Fibroblast of lung (primary cell): ENCODE measurements around the gene KCNG1. TPM values are rescaled to one million over a fixed set of nuclear protein-coding genes. Genes with fewer than 3 reads are reported as not detected.
"Not testable (repeated sequence)": the region's sequence is repeated elsewhere in the genome, so short reads cannot be mapped to it uniquely, and the experiment has no call there.

Experiments
- DNase-seq, 2 donors: peaks; one replicate each; pipeline versions ENCODE4 v3.0.0 to v3.0.0-alpha.2; 2010; ENCODE audit warnings: low read depth in 2 of 2
- H2AFZ ChIP-seq: 2 replicates; pipeline ENCODE4 v1.5.1; 2012; ENCODE audit warnings: low read length, control low read depth, inconsistent platforms
- H3K27ac ChIP-seq: 2 replicates; pipeline ENCODE4 v1.5.1; 2011; ENCODE audit warnings: low read length, control low read depth; ENCODE audit not compliant: insufficient read depth
- H3K27me3 ChIP-seq: 2 replicates; pipeline ENCODE4 v1.5.1; 2011; ENCODE audit warnings: mild to moderate bottlenecking, low read length; ENCODE audit not compliant: control insufficient read depth, insufficient read depth
- H3K36me3 ChIP-seq: 2 replicates; pipeline ENCODE4 v1.5.1; 2011; ENCODE audit warnings: low read length; ENCODE audit not compliant: control insufficient read depth, insufficient read depth
- H3K4me1 ChIP-seq: 2 replicates; pipeline ENCODE4 v1.5.1; 2011; ENCODE audit warnings: low read length; ENCODE audit not compliant: control insufficient read depth, insufficient read depth; ENCODE audit errors: extremely low read depth
- H3K4me2 ChIP-seq: 2 replicates; pipeline ENCODE4 v1.5.1; 2011; ENCODE audit warnings: low read length, control low read depth; ENCODE audit not compliant: insufficient read depth; ENCODE audit errors: extremely low read depth
- H3K4me3 ChIP-seq, 4 experiments: fragments of 200-600 bp in 1 of 4; sonication (generic) in 1 of 4; replicated peaks in 1 of 4; 2 replicates each; pipeline ENCODE4 v1.5.1; 2011 to 2016; ENCODE audit warnings: low read length in 4 of 4, low read depth in 3 of 4, mild to moderate bottlenecking in 3 of 4, control low read depth in 2 of 4, inconsistent platforms in 1 of 4, mixed read lengths in 1 of 4; ENCODE audit not compliant: insufficient read depth in 1 of 4; ENCODE audit errors: control extremely low read depth in 1 of 4
- H3K79me2 ChIP-seq: 2 replicates; pipeline ENCODE4 v1.5.1; 2012; ENCODE audit warnings: mild to moderate bottlenecking, low read length, inconsistent platforms; ENCODE audit not compliant: control insufficient read depth, insufficient read depth
- H3K9ac ChIP-seq: 2 replicates; pipeline ENCODE4 v1.5.1; 2011; ENCODE audit warnings: mild to moderate bottlenecking, low read length, control low read depth; ENCODE audit not compliant: insufficient read depth
- H3K9me3 ChIP-seq: 2 replicates; pipeline ENCODE4 v1.5.1; 2012; ENCODE audit warnings: low read depth, low read length; ENCODE audit not compliant: control insufficient read depth, insufficient read depth
- H4K20me1 ChIP-seq: 2 replicates; pipeline ENCODE4 v1.5.1; 2011; ENCODE audit warnings: low read length; ENCODE audit not compliant: control insufficient read depth, insufficient read depth; ENCODE audit errors: extremely low read depth
- EZH2 ChIP-seq: IDR thresholded peaks from 2 replicates; pipeline ENCODE4 v1.5.1; 2012; ENCODE audit warnings: low read length, control low read depth, mild to moderate bottlenecking; ENCODE audit errors: missing control alignments
- polyA plus RNA-seq, 2 donors: library from polyadenylated mRNA; depleted of rRNA in 1 of 2; stranded (reverse) in 1 of 2; unstranded in 1 of 2; fragments of >200 nt; gene quantifications; 2 replicates each; pipeline ENCODE4 v1.2.1, GENCODE V29; 2011 to 2012; ENCODE audit warnings: missing spikeins in 1 of 2
- total RNA-seq: library from RNA; depleted of rRNA; stranded (reverse); fragments of >200 nt; gene quantifications from 2 replicates; pipeline ENCODE4 v1.2.1, GENCODE V29; 2014
- TF ChIP-seq, protein P1 (sequence below), 2 donors: IDR thresholded peaks in 1 of 2; conservative IDR thresholded peaks in 1 of 2; 1 replicate in 1 of 2; 2 replicates in 1 of 2; pipeline ENCODE4 v1.5.1; 2011 to 2012; ENCODE audit warnings: low read length in 2 of 2, control low read depth in 1 of 2, inconsistent platforms in 1 of 2, low read depth in 1 of 2, mild to moderate bottlenecking in 1 of 2

KCNG1 gene
- total and polyA plus RNA-seq, 2 donors (not counting 1 experiment from before 2014, with no cell fraction given), result 1.8 to 9.9 TPM

DNA sequence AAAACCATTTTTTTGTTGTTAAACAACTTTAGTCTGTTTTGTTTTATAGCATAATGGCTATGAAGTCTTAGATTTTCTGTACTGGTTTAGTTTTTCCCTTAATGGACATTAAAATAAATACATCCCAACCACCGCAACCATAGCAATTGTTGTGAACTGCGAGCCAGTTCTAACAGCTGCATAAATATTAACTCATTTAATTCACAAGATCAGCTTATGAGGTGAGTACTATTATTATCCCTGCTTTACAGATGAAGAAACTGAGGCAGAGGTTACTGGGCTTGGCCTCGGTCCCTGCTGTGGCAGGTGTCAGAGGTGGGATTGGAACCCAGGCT, 41.2 kb downstream of the KCNG1 start:
- Histone ChIP-seq H3K27me3 (no peaks in the 10 kb centered on the region), H3K4me2 (no peak overlapping the region), H3K79me2 (no peaks in the 10 kb centered on the region), H2AFZ (no peak overlapping the region), H3K9me3 (no peaks in the 10 kb centered on the region), H3K4me1 (peaks cover 22% of the 10 kb centered on the region), H3K4me3 (no peak overlapping the region), H3K27ac (peak overlapping the region; percentile 19), H4K20me1 (no peaks in the 10 kb centered on the region), H3K36me3 (no peaks in the 10 kb centered on the region), H3K9ac (no peak overlapping the region)
- TF ChIP-seq, protein P1, sequence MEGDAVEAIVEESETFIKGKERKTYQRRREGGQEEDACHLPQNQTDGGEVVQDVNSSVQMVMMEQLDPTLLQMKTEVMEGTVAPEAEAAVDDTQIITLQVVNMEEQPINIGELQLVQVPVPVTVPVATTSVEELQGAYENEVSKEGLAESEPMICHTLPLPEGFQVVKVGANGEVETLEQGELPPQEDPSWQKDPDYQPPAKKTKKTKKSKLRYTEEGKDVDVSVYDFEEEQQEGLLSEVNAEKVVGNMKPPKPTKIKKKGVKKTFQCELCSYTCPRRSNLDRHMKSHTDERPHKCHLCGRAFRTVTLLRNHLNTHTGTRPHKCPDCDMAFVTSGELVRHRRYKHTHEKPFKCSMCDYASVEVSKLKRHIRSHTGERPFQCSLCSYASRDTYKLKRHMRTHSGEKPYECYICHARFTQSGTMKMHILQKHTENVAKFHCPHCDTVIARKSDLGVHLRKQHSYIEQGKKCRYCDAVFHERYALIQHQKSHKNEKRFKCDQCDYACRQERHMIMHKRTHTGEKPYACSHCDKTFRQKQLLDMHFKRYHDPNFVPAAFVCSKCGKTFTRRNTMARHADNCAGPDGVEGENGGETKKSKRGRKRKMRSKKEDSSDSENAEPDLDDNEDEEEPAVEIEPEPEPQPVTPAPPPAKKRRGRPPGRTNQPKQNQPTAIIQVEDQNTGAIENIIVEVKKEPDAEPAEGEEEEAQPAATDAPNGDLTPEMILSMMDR (conservative IDR thresholded peaks at IDR 0.05 in 1 of 2, IDR thresholded peaks at IDR 0.05 in 1 of 2; ENCODE audit: low read depth in 1 of 2, low read length in 2 of 2), result no peak
- TF ChIP-seq EZH2, result no peak
- DNase-seq, result no peak

DNA sequence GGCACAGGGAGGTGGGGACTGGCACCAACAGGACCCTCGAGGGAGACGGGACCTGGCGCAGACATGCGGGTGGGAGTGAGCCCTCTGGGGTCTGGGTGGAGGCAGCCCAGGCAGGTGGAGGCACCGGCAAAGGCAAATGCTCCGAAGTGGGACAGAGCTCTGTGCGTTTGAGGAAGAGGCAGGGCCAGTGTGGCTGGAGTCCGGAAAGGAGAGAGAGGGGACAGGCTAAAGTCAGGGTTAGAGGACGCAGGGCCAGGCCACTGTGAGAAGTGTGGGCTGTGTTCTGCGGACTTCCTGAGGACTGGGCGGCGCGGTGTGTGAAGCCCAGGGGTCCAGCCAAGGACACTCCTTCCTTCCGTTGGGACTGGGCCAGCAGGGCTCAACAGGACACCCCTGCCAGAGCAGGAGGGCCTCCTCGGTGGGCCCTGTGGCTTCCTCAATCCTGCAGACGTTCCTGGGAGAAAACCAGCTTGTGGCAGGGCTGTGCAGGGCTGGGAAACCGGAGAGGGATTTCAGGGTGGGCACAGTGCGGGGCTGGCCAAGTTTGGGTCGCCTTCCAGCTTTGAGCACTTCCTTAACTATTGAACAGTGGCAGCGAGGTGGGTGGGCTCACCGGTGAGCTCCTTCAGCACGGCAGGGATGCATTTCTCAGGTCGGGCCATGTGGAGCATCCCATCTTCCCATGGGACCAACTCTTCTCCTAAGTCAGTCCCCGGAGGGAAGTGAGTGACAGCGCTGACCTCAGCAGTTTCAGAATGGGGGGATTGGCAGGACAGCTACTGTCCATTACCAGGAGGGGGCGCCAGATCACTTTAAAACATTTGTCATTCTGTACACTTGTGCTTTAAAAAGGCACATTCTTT, 41.8 kb downstream of the KCNG1 start:
- peak; percentile 50 to 75 for DNase-seq
- Histone ChIP-seq H3K79me2 (no peaks in the 10 kb centered on the region), H3K36me3 (no peaks in the 10 kb centered on the region), H3K9ac (peak overlapping the region; percentile 1), H3K9me3 (no peaks in the 10 kb centered on the region), H3K4me2 (no peak overlapping the region), H3K4me1 (peaks cover 22% of the 10 kb centered on the region), H3K27ac (peak overlapping the region; percentile 85), H3K4me3 (no peak overlapping the region), H4K20me1 (no peaks in the 10 kb centered on the region), H3K27me3 (no peaks in the 10 kb centered on the region), H2AFZ (no peak overlapping the region)
- TF ChIP-seq, protein P1 (conservative IDR thresholded peaks at IDR 0.05 in 1 of 2, IDR thresholded peaks at IDR 0.05 in 1 of 2; ENCODE audit: low read depth in 1 of 2, low read length in 2 of 2), result peak; percentile 75 to 80
- TF ChIP-seq EZH2, result no peak

DNA sequence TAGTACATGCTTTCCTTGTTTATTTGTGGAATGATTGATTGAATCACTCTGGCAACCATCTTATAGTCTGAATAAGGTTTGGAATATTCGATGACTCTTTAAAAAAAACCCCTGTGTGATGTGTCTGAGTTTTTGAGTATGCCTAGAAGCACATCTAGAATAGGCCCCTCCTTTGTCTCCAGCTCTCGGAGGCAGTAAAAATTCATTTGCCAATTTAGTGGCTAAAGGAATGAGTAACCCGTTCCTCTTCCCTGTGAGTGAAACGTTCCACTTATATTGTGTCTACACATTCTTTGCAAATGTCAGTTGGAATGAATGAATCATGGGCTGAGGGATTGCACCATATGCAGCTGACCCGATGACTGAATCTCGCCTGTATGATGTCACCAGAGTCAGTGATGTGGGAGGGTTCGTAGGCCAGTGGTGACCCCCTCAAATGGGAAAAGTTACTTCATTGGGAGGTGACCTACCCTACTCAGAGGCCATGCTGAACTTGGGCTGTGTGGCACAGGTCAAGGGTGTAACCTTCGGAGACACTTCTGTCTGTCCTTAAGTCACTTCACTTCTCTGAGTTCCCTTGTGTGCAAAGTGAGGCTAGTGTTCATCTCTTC, 42.7 kb downstream of the KCNG1 start:
- H3K4me1 ChIP-seq, result peaks cover 22% of the 10 kb centered on the region
- H3K4me2 ChIP-seq, result no peak overlapping the region
- H3K79me2 ChIP-seq, result no peaks in the 10 kb centered on the region
- H2AFZ ChIP-seq, result no peak overlapping the region
- no peaks in the 10 kb centered on the region for H3K9me3 ChIP-seq
- peak overlapping the region; percentile 1 for H3K9ac ChIP-seq
- no peaks in the 10 kb centered on the region for H3K36me3 ChIP-seq
- DNase-seq, result peak; percentile 99 to 100
- TF ChIP-seq, protein P1 (conservative IDR thresholded peaks at IDR 0.05 in 1 of 2, IDR thresholded peaks at IDR 0.05 in 1 of 2; ENCODE audit: low read depth in 1 of 2, low read length in 2 of 2), result no peak
- no peak for TF ChIP-seq EZH2
- H4K20me1 ChIP-seq, result no peaks in the 10 kb centered on the region
- H3K27ac ChIP-seq, result peak overlapping the region; percentile 85
- H3K27me3 ChIP-seq, result no peaks in the 10 kb centered on the region
- no peak overlapping the region for H3K4me3 ChIP-seq

DNA sequence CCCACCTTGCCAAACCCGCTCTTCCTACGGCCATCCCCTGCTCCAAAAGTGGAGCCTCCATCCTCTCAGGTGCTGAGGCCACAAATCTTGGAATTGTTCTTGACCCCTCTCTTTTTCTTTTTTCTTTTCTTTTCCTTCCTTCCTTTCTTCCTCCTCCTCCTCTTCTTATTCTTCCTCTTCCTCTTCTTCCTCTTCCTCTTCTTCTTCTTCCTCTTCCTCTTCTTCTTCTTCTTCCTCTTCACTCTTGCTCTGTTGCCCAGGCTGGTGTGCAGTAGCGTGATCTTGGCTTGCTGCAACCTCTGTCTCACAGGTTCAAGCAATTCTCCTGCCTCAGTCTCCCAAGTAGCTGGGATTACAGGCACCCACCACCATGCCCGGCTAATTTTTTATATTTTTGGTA, 44.4 kb downstream of the KCNG1 start:
- H3K79me2 ChIP-seq, H3K4me2 ChIP-seq, H3K27ac ChIP-seq, H3K4me3 ChIP-seq, H2AFZ ChIP-seq, H3K9me3 ChIP-seq, H3K27me3 ChIP-seq, H3K9ac ChIP-seq, H4K20me1 ChIP-seq, H3K36me3 ChIP-seq, DNase-seq: not testable (repeated sequence)
- H3K4me1 ChIP-seq, result peaks cover 22% of the 10 kb centered on the region
